HepG2 (cell line): ENCODE data around the gene TBXA2R. TPM values are rescaled to one million over a fixed set of nuclear protein-coding genes. Genes with fewer than 3 reads are reported as not detected.

Source experiments
- FOXO1 ChIP-seq: sonication (generic); formaldehyde crosslinking; IDR thresholded peaks from 2 replicates; pipeline ENCODE4 v1.4.0; 2020; ENCODE audit warnings: missing genetic modification reagents
- HNRNPUL1 ChIP-seq: fragments of 200-400 bp; formaldehyde crosslinking; IDR thresholded peaks from 2 replicates; pipeline ENCODE4 v1.6.1; 2017; ENCODE audit warnings: low read depth, mild to moderate bottlenecking, low read length, moderate library complexity
- JUNB ChIP-seq: sonication (generic); formaldehyde crosslinking; IDR thresholded peaks from 2 replicates; pipeline ENCODE4 v1.8.0; 2022; ENCODE audit warnings: missing genetic modification reagents, mild to moderate bottlenecking, borderline replicate concordance
- KDM3A ChIP-seq: IDR thresholded peaks from 2 replicates; pipeline ENCODE4 v1.6.1; 2018; ENCODE audit warnings: low read depth, missing compliant biosample characterization
- KLF11 ChIP-seq: IDR thresholded peaks from 2 replicates; pipeline ENCODE4 v1.6.1; 2016; ENCODE audit warnings: missing compliant biosample characterization
- MTF2 ChIP-seq: sonication (generic); formaldehyde crosslinking; IDR thresholded peaks from 2 replicates; pipeline ENCODE4 v1.5.0; 2020; ENCODE audit warnings: missing genetic modification reagents, borderline replicate concordance
- NCOA5 ChIP-seq: sonication (generic); formaldehyde crosslinking; IDR thresholded peaks from 2 replicates; pipeline ENCODE4 v1.4.0; 2020; ENCODE audit warnings: missing genetic modification reagents
- NR3C1 ChIP-seq: sonication (generic); formaldehyde crosslinking; IDR thresholded peaks from 2 replicates; pipeline ENCODE4 v1.4.0; 2020; ENCODE audit warnings: missing genetic modification reagents
- SCMH1 ChIP-seq: sonication (generic); formaldehyde crosslinking; IDR thresholded peaks from 2 replicates; pipeline ENCODE4 v1.9.0; 2021; ENCODE audit warnings: missing genetic modification reagents, mild to moderate bottlenecking, borderline replicate concordance
- SNAPC2 ChIP-seq: sonication (generic); formaldehyde crosslinking; IDR thresholded peaks from 2 replicates; pipeline ENCODE4 v1.8.1; 2022; ENCODE audit warnings: mild to moderate bottlenecking, missing genetic modification reagents
- SP5 ChIP-seq: IDR thresholded peaks from 2 replicates; pipeline ENCODE4 v1.6.1; 2016; ENCODE audit warnings: low read depth, borderline replicate concordance
- TRIM24 ChIP-seq: sonication (generic); formaldehyde crosslinking; IDR thresholded peaks from 2 replicates; pipeline ENCODE4 v1.8.0; 2022; ENCODE audit warnings: mild to moderate bottlenecking, missing genetic modification reagents
- ZNF17 ChIP-seq: sonication (generic); formaldehyde crosslinking; IDR thresholded peaks from 2 replicates; pipeline ENCODE4 v1.5.0; 2020; ENCODE audit warnings: mild to moderate bottlenecking, missing genetic modification reagents
- ZNF644 ChIP-seq: IDR thresholded peaks from 2 replicates; pipeline ENCODE4 v1.6.1; 2016; ENCODE audit warnings: low read depth
- ZNF713 ChIP-seq: sonication (generic); formaldehyde crosslinking; IDR thresholded peaks from 2 replicates; pipeline ENCODE4 v1.4.0; 2020; ENCODE audit warnings: mild to moderate bottlenecking, missing genetic modification reagents
- polyA plus RNA-seq, 8 experiments: library from polyadenylated mRNA; depleted of rRNA in 3 of 8; stranded (reverse) in 7 of 8; unstranded in 1 of 8; fragments of >200 nt; fragmentation: Illumina TruSeq in 4 of 8; extraction: Trizol in 4 of 8; gene quantifications; 2 replicates each; pipeline versions ENCODE4 v1.2.1 to v1.2.3, GENCODE V29; 2011 to 2016; ENCODE audit warnings: low read depth in 4 of 8, missing spikeins in 1 of 8, mixed read lengths in 1 of 8; ENCODE audit not compliant: insufficient read depth in 1 of 8
- total RNA-seq, 5 experiments: library from RNA; depleted of rRNA; stranded (reverse); fragments of >200 nt; fragmentation: Illumina TruSeq; extraction: Trizol; gene quantifications; 2 replicates each; pipeline ENCODE4 v1.2.3, GENCODE V29; 2016; ENCODE audit warnings: low read depth in 1 of 5
- TF ChIP-seq, protein P1 (sequence below): sonication (generic); formaldehyde crosslinking; IDR thresholded peaks from 2 replicates; pipeline ENCODE4 v1.5.1; 2020; ENCODE audit warnings: mild to moderate bottlenecking, missing genetic modification reagents, moderate library complexity
- TF ChIP-seq, protein P2 (sequence below): sonication (generic); formaldehyde crosslinking; IDR thresholded peaks from 2 replicates; pipeline ENCODE4 v1.4.0; 2020; ENCODE audit warnings: missing genetic modification reagents, borderline replicate concordance
- TF ChIP-seq, protein P3 (sequence below): sonication (generic); formaldehyde crosslinking; IDR thresholded peaks from 2 replicates; pipeline ENCODE4 v1.4.0; 2020; ENCODE audit warnings: missing genetic modification reagents
- TF ChIP-seq, protein P4 (sequence below): fragments of 450-650 bp; IDR thresholded peaks from 2 replicates; pipeline ENCODE4 v1.6.1; 2017; ENCODE audit warnings: mild to moderate bottlenecking

Gene TBXA2R
- total and polyA plus RNA-seq, 2 of the 13 experiments (the other 11 are each of a cell fraction or from before 2014, with no cell fraction given): 0.09 TPM; not detected in 1

DNA sequence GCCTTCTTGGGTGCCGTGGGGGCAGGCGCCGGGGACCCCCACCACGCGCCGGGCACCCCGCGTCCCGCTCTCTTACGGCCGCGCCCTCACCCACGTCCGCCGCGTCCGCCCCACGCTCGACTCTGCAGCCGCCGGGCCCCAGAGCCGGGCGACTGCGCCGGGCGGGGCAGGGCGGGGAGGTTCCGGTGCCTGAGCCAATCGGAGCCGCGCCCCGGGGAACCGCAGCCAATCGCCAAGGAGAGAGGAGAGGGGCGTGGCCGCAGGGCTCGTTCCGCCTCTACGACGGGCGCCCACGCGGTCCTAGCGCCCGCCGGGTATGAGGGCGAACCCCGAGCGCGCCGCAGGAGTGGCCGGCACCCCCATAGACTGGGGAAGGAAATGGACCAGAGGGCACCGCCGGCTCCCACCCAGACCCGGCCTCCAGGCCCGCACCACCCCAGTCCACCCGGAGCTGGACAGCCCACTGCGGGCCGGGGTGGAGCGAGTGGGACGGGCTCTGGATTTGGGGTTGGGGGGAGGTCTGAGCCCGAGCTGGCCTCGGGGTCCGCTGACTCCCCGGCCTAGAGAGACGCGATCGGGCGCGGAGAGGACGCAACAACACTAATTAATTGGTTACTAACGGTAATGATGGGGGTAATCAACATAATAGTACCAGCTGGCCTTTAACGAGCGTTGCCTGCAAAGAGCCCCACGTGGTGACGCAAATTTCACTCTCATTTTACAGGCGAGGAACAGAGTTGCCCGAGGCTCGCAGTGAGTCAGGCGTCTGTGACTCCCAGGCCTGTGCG is 49.0 kb downstream of the TBXA2R start, which contains the start of gene MFSD12 (continued):
- TF ChIP-seq, protein P1, sequence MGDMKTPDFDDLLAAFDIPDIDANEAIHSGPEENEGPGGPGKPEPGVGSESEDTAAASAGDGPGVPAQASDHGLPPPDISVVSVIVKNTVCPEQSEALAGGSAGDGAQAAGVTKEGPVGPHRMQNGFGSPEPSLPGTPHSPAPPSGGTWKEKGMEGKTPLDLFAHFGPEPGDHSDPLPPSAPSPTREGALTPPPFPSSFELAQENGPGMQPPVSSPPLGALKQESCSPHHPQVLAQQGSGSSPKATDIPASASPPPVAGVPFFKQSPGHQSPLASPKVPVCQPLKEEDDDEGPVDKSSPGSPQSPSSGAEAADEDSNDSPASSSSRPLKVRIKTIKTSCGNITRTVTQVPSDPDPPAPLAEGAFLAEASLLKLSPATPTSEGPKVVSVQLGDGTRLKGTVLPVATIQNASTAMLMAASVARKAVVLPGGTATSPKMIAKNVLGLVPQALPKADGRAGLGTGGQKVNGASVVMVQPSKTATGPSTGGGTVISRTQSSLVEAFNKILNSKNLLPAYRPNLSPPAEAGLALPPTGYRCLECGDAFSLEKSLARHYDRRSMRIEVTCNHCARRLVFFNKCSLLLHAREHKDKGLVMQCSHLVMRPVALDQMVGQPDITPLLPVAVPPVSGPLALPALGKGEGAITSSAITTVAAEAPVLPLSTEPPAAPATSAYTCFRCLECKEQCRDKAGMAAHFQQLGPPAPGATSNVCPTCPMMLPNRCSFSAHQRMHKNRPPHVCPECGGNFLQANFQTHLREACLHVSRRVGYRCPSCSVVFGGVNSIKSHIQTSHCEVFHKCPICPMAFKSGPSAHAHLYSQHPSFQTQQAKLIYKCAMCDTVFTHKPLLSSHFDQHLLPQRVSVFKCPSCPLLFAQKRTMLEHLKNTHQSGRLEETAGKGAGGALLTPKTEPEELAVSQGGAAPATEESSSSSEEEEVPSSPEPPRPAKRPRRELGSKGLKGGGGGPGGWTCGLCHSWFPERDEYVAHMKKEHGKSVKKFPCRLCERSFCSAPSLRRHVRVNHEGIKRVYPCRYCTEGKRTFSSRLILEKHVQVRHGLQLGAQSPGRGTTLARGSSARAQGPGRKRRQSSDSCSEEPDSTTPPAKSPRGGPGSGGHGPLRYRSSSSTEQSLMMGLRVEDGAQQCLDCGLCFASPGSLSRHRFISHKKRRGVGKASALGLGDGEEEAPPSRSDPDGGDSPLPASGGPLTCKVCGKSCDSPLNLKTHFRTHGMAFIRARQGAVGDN (CRISPR knock-in tag): peak; percentile 75
- TF ChIP-seq KDM3A (CRISPR knock-in tag): peak; percentile 62; the same call in 1 of the 2 replicates
- TF ChIP-seq ZNF644 (CRISPR knock-in tag): no peak
- no peak for TF ChIP-seq SCMH1
- TF ChIP-seq KLF11 (CRISPR knock-in tag): peak; percentile 53; the same call in 1 of the 2 replicates
- TF ChIP-seq SP5: peak; percentile 83
- TF ChIP-seq, protein P2, sequence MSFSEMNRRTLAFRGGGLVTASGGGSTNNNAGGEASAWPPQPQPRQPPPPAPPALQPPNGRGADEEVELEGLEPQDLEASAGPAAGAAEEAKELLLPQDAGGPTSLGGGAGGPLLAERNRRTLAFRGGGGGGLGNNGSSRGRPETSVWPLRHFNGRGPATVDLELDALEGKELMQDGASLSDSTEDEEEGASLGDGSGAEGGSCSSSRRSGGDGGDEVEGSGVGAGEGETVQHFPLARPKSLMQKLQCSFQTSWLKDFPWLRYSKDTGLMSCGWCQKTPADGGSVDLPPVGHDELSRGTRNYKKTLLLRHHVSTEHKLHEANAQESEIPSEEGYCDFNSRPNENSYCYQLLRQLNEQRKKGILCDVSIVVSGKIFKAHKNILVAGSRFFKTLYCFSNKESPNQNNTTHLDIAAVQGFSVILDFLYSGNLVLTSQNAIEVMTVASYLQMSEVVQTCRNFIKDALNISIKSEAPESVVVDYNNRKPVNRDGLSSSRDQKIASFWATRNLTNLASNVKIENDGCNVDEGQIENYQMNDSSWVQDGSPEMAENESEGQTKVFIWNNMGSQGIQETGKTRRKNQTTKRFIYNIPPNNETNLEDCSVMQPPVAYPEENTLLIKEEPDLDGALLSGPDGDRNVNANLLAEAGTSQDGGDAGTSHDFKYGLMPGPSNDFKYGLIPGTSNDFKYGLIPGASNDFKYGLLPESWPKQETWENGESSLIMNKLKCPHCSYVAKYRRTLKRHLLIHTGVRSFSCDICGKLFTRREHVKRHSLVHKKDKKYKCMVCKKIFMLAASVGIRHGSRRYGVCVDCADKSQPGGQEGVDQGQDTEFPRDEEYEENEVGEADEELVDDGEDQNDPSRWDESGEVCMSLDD: peak; percentile 92
- TF ChIP-seq ZNF713 (CRISPR knock-in tag): peak; percentile 33; the same call in 1 of the 2 replicates
- 0 out of 2 replicates have a peak, but pooled peaks have one; percentile 45 for TF ChIP-seq SNAPC2 (CRISPR knock-in tag)
- no peak; the same call in 1 of the 2 replicates for TF ChIP-seq HNRNPUL1
- no peak for TF ChIP-seq MTF2 (CRISPR knock-in tag)
- TF ChIP-seq, protein P3, sequence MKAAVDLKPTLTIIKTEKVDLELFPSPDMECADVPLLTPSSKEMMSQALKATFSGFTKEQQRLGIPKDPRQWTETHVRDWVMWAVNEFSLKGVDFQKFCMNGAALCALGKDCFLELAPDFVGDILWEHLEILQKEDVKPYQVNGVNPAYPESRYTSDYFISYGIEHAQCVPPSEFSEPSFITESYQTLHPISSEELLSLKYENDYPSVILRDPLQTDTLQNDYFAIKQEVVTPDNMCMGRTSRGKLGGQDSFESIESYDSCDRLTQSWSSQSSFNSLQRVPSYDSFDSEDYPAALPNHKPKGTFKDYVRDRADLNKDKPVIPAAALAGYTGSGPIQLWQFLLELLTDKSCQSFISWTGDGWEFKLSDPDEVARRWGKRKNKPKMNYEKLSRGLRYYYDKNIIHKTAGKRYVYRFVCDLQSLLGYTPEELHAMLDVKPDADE: no peak
- TF ChIP-seq JUNB (CRISPR knock-in tag): no peak
- TF ChIP-seq, protein P4, sequence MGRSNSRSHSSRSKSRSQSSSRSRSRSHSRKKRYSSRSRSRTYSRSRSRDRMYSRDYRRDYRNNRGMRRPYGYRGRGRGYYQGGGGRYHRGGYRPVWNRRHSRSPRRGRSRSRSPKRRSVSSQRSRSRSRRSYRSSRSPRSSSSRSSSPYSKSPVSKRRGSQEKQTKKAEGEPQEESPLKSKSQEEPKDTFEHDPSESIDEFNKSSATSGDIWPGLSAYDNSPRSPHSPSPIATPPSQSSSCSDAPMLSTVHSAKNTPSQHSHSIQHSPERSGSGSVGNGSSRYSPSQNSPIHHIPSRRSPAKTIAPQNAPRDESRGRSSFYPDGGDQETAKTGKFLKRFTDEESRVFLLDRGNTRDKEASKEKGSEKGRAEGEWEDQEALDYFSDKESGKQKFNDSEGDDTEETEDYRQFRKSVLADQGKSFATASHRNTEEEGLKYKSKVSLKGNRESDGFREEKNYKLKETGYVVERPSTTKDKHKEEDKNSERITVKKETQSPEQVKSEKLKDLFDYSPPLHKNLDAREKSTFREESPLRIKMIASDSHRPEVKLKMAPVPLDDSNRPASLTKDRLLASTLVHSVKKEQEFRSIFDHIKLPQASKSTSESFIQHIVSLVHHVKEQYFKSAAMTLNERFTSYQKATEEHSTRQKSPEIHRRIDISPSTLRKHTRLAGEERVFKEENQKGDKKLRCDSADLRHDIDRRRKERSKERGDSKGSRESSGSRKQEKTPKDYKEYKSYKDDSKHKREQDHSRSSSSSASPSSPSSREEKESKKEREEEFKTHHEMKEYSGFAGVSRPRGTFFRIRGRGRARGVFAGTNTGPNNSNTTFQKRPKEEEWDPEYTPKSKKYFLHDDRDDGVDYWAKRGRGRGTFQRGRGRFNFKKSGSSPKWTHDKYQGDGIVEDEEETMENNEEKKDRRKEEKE: no peak
- no peak for TF ChIP-seq NCOA5 (CRISPR knock-in tag)
- TF ChIP-seq FOXO1: no peak
- TF ChIP-seq NR3C1 (CRISPR knock-in tag): no peak
- TF ChIP-seq ZNF17 (CRISPR knock-in tag): no peak
- TF ChIP-seq TRIM24 (CRISPR knock-in tag): no peak
